Brain microvascular endothelial cell (primary cell): ENCODE results near the gene IFNGR1.

ENCODE experiments used
- DNase-seq: peaks from one replicate; pipeline ENCODE4 v3.0.0-alpha.2; 2020
- H3K27ac ChIP-seq: fragments of 250-450 bp; sonication (Bioruptor Pico); 2 replicates; pipeline ENCODE4 v1.5.1; 2020; ENCODE audit warnings: mild to moderate bottlenecking, moderate library complexity
- H3K27me3 ChIP-seq: fragments of 250-450 bp; sonication (Bioruptor Pico); replicated peaks from 2 replicates; pipeline ENCODE4 v1.5.1; 2020; ENCODE audit warnings: mild to moderate bottlenecking
- H3K36me3 ChIP-seq: fragments of 250-450 bp; sonication (Bioruptor Pico); replicated peaks from 2 replicates; pipeline ENCODE4 v1.5.1; 2020; ENCODE audit warnings: mild to moderate bottlenecking
- H3K4me3 ChIP-seq: 2 replicates; pipeline ENCODE4 v1.5.1; 2011; ENCODE audit warnings: low read depth, mild to moderate bottlenecking, control low read depth, low read length, moderate library complexity
- CTCF ChIP-seq: IDR thresholded peaks from 2 replicates; pipeline ENCODE4 v1.5.1; 2011; ENCODE audit warnings: low read depth, mild to moderate bottlenecking, moderate library complexity, low read length, control low read depth, inconsistent platforms; ENCODE audit errors: missing control alignments
- in situ Hi-C: cut with HindIII; loops from 2 replicates; pipeline ENCODE4 v1.10.0; 2017; ENCODE audit warnings: low sequenced_read_pairs, low pct_ligation_motif_present

IFNGR1 gene

GRCh38 chr6:137261761-137262160 lies 42.6 kb upstream of the IFNGR1 start:
- H3K27ac ChIP-seq, result no peak overlapping the region
- H3K36me3 ChIP-seq, result no peaks in the 10 kb centered on the region
- no peak overlapping the region for H3K4me3 ChIP-seq
- no peaks in the 10 kb centered on the region for H3K27me3 ChIP-seq
- no peak for TF ChIP-seq CTCF
- no peak for DNase-seq
- in situ Hi-C loops, result no loop called here

- no peak for TF ChIP-seq CTCF
- Histone ChIP-seq H3K36me3 (no peaks in the 10 kb centered on the region), H3K27ac (no peak overlapping the region), H3K27me3 (no peaks in the 10 kb centered on the region), H3K4me3 (no peak overlapping the region)
- in situ Hi-C loops, result no loop called here
- DNase-seq, result peak; percentile 16
Observed at GRCh38 chr6:137261361-137261760, 42.2 kb upstream of the IFNGR1 start.

- no peaks in the 10 kb centered on the region for H3K27me3 ChIP-seq
- no peak for DNase-seq
- in situ Hi-C loops, result no loop called here
- TF ChIP-seq CTCF, result no peak
- no peak overlapping the region for H3K4me3 ChIP-seq
- no peaks in the 10 kb centered on the region for H3K36me3 ChIP-seq
- no peak overlapping the region for H3K27ac ChIP-seq
Observed at GRCh38 chr6:137260217-137260616, 41.0 kb upstream of the IFNGR1 start.

GRCh38 chr6:137259349-137259748 lies 40.2 kb upstream of the IFNGR1 start:
- no peak for TF ChIP-seq CTCF
- Histone ChIP-seq H3K27ac (no peak overlapping the region), H3K36me3 (no peaks in the 10 kb centered on the region), H3K4me3 (no peak overlapping the region), H3K27me3 (no peaks in the 10 kb centered on the region)
- in situ Hi-C loops, result no loop called here
- no peak for DNase-seq

GRCh38 chr6:137258170-137258569 lies 39.0 kb upstream of the IFNGR1 start:
- peak; percentile 52 for DNase-seq
- TF ChIP-seq CTCF, result no peak
- Histone ChIP-seq H3K4me3 (no peak overlapping the region), H3K27me3 (no peaks in the 10 kb centered on the region), H3K27ac (no peak overlapping the region), H3K36me3 (no peaks in the 10 kb centered on the region)
- in situ Hi-C loops, result no loop called here

- TF ChIP-seq CTCF, result no peak
- no peaks in the 10 kb centered on the region for H3K27me3 ChIP-seq
- in situ Hi-C loops, result no loop called here
- H3K27ac ChIP-seq, result no peak overlapping the region
- no peak for DNase-seq
- no peaks in the 10 kb centered on the region for H3K36me3 ChIP-seq
- no peak overlapping the region for H3K4me3 ChIP-seq
Observed at GRCh38 chr6:137256350-137257103, 37.3 kb upstream of the IFNGR1 start.
